ENCODE data around the gene TMEM154.

GRCh38 chr4:152599095-152599494 is 80.7 kb downstream of the TMEM154 start:
- TF ChIP-seq CTCF (IDR thresholded peaks at IDR 0.05), result no peak
- no peak for TF ChIP-seq POLR2A (IDR thresholded peaks at IDR 0.05)
